HTERT RPE-1 (cell line): ENCODE results near the gene GABRR3.

Experiments
- in situ Hi-C: fragments of 300-500 bp; cut with MboI; formaldehyde crosslinking; loops from 4 replicates; pipeline ENCODE4 v1.14.3; 2020; ENCODE audit warnings: low sequenced_read_pairs

Gene GABRR3

DNA sequence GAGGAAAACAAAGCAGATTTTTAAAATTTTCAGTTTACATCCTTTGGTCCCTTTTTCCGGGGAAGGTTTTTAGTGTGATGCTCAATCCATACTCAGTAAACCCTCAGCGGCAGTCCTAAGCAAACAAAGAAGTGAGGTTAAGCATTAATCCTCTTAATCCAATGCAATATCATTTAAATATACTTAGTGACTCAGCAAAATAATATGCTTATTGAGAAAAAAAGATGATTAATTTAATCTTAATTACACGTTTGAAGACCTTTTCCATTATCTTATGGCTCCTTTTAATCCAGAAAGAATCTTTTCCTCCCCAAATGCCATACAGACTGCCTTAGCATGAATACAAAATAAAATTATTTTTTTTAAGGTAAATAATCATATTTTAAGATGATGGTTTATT, at the start of gene GABRR3:
TSS of gene GABRR3 (minus strand) at position 108 of the 400 bp plus-strand sequence. CDS start 328 bp downstream, outside the sequence.
- in situ Hi-C loops, result no loop called here

DNA sequence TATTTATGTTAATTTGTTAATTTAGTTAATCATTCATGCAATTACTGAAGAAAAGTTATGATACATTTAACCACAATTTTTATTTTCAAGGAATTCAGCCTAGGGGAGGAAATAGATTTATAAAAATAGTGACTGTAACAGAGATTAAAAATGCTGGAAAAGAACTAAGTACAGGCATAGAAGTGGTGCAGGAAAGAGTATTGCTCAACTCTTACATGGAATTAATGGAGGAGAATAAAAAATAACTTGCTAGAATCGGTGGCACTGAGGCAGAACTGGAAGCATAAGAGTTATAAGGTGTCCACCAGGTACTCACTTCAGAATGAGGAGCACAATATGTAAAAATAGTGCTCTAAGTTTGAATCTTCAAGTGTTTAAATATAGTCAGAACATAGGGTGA, 38.4 kb upstream of the GABRR3 start:
- in situ Hi-C loops, result no loop called here

DNA sequence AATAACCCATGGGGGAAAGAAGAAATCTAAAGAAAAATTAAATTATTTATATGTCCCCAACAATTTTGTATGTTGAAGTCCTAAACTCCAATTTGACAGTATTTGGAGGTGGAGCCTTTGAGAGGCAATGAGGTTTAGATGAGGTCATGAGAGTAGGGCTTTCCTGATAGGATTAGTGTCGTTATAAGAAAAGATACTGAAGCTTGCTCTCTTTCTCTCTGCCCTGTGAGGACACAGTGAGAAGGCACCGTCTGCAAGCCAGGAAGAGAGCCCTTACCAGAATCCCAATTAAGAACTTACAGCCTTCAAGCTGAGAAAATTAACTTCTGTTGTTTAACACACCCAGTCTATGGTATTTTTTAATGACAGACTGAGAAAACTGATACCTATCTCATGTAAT, 35.7 kb upstream of the GABRR3 start:
- in situ Hi-C loops, result no loop called here

DNA sequence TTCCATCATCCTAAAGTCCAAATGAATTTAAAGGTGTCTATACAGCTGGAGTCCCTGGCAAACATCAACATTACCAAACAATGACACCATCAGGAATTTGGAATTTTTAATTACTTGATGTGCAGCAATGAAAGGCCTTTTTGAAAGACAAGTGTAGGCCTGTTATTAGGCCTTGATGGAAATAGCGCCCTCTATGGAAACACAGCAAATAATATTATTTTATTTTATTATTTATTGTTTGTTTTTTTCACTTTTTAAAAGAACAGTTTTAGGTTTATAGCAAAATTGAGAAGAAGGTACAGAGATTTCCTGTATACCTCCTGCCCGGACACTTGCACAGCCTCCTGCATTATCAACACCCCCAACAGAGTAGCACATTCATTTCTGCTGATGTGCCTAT, 33.7 kb upstream of the GABRR3 start:
- in situ Hi-C loops, result no loop called here

DNA sequence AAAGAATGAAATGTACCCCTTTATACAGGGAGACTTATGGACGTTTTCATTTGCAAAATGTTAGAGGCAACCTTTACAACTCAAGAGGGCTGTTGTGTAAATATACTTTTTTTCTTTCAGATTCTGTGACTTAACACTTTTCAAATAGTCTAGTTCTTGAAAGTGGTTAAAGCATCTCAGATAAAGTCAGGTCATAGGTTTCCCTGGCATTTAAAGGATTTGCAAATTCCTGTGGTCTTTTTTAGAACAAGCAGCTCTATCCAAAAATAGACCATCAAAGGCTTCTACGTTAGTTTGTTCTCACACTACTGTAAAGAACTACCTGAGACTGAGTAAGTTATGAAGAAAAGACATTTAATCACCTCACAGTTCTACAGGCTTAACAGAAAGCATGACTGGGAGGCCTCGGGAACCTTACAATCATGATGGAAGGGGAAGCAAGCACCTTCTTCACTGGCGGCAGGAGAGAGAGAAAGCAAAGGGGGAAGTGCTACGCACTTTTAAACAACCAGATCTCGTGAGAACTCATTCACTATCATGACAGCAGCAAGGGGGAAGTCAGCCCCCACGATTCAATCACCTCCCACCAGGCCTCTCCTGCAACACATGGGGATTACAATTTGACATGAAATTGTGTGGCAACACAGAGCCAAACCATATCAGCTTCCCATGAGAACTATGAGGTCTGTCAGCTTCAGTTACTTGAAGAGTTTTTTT, 23.3 kb upstream of the GABRR3 start:
- in situ Hi-C loops, result no loop called here

DNA sequence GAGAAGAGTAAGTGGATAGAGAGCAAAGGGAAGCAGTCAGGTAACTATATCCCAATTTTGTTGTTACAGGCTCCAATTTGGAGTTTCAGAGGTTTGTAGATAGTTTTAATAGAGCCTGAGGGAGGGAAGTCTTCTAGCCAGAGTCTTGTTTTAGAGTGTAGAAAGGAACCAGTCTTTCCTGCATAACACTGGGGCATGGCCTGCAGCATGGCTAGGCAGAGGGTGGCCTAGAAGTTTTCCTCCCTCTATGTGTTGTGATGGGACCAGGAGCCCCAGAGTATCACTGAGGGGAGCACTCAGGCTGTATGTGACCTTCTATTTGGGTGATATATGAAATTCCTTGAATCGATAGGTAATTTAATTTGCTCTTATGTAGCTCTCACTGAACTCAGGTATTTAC, 22.5 kb upstream of the GABRR3 start:
- in situ Hi-C loops, result no loop called here

DNA sequence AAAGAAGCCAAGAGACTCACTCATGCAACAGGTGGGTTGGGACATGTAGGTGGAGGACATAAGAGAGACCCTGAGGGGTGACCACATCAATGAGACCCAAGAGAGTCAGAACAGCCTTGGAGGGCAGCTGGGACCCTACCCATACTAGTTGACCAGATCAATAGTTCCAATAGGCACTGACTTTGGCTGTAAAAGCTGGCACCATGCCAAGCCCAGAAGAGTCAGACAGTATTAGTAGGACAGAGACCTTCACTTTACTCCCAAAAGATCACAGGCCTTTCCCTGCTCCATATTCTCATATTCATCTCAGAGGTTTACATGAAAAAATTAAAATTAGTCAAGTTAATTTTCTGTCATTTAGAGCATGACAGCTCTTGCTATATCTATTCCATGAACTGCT, 20.9 kb upstream of the GABRR3 start:
- in situ Hi-C loops, result no loop called here

DNA sequence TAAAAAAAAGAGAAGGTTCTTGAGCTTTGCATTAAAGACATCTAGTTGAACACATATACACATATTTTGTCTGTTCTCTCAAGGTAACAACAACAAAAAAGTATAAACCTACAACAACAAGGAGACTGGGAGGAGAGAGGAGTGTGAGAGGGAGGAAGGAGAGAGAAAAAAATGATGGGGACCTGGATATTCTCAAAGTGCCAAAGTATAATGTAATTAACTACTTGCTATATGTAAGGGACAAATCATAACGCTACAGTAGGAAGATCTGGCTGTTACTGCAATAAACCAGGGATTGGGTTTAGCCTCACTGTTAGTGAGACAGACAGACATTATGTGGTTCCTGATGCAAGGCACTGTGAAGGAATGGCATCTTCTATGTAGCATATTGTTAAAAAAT, 14.2 kb upstream of the GABRR3 start:
- in situ Hi-C loops, result no loop called here

DNA sequence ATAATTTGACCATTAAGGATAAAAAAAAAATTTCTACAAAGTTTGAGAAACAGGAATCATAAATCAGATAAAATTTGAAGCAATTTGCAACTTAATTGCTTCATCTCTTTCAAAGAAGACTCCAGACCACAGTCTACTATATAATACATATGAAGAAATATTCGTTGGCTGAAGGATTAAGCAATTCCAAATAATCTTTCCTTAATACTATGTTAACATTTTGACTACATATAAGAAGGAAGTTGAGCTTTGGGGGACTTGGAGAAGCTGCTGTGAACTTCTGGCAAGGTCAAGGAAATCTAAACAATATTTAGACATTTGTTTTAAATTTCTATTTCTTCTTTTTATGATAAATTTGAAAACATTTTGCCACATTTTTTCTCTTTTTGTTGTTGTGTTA, 13.5 kb upstream of the GABRR3 start:
- in situ Hi-C loops, result no loop called here

DNA sequence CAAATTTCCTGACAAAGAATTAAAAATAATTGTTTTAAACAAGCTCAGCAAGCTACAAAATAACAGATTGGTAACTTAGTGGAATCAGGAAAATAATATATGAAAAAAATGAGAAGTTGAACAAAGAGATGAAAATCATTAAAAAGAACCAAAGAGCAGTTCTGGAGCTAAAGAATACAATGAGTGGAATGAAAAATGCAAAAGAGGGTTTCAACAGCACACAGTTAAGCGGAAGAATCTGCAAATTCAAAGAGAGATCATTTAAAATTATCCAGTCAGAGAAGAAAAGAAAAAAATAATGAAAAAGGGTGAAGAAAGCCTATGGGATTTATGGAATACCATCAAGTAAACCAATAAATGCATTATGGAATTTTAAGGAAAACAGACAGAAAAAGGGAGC, 6.2 kb upstream of the GABRR3 start:
- in situ Hi-C loops, result no loop called here

DNA sequence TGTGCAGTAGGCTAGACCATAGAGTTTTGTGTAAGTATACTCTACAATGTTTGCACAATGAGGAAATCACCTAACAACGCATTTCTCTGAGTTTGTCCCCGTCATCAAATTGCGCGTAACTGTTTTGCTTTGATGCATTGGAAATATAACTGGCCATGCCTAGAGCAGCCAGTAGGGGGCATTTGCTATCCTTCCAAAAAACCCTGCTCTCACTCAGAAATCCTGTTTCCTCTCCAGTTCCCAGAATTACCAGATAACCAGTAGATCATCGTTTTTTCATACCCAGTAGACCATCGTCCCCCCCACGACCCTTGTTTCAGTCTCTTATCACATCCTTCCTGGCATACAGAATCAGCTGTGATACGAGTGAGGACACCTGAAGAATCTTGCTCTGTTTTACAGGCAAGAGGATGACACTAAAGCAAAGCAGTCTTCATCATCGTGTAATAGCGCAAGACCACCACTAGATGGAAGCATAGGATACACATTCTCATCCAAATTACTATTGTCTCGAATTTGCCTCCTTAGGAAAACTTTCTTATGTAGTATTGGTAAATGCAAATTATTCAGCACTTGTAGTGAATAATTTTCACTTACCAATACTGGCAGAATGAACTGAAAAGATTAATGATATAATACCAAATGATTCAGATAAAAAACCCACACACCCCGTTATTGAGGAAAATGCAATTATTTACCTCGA, 4.4 kb upstream of the GABRR3 start:
- in situ Hi-C loops, result no loop called here

DNA sequence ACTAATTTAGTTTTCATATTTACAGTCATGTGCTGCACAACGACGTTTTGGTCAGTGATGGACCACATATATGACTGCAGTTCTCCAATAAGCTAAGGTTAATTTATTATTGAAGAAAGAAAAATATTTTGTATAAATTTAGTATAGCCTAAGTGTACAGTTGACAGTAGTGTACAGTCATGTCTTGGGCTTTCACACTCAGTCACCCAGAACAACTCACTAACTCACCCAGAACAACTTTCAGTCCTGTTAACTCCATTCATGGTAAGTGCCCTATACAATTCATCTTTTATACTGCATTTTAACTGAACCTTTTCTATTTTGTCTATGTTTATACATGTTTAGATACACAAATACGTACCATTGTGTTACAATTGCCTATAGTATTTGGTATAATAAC, 3.8 kb upstream of the GABRR3 start:
- in situ Hi-C loops, result no loop called here

DNA sequence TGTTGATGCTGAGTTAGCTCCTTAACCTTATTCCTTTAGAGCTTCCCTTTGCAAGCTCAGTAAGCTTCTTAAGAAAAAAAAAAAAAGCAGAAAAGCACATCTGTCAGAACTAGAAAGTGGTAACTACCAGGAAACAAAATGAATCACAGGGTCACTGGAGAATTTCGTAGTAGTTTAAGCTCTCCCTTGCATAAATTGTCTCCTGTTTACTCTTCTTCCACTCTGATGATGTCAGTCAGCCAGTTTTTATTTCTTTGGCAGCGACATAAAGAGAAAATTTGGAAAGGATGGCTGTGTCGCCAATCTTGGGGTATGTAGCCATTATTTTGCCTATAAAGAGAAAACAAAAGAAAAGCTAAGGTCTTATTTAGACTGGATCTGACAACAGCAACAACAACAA, 3.2 kb upstream of the GABRR3 start:
- in situ Hi-C loops, result no loop called here

DNA sequence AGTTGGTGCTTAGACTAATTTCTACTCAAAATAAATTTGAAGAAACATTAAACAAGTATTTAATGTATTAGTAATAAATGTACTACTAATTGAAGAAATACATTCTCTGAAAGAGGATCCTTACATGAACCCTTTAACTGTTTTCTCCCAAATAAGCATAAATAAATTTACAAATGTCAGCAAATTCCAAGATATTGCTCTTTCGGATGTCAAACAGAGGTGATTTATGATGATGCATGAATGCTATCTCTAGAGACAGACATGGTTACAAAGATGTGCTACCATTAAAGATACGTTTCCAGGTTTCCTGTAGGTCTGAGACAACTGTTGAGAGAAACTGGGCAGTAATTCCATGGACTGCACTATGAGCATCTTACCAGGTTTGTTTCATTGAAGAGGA, 629 bp downstream of the GABRR3 start:
- in situ Hi-C loops, result no loop called here

DNA sequence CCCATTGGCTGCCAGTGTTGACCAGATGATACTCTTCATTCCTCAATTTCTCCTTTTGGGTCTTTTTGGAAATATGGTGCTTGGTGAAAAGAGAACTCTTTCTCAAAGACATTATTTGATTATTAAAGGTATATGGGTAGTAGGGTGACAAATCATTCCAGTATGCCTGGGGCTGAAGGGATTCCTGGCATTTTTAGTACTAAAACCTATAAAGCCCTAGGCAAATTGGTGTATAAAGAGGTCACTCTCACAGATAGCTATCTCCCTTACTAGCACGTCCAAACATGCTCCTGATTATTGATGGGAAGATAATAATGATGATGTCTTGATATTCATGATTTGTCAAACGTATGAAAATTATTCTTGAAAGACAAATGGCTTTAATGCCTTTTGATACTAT, 1.1 kb downstream of the GABRR3 start:
- in situ Hi-C loops, result no loop called here

DNA sequence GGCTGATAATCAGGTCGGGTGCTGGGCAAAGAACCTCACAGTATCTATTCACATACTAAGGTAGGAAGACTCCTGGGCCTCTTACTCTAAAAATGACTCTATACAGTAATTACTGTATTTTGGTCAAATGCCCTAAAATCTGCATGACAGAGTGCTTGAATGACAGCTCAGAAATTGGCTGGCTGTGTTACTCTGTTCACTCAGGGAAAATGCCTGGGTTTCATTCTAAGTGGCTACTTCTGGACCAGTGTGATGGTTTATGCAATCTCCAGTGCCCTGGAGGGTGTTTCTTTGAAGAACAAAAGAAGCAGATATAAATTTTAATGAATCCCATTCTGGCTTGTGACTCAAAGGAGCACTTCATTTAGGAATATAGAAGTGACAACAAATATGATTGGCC, 2.2 kb downstream of the GABRR3 start:
- in situ Hi-C loops, result no loop called here

DNA sequence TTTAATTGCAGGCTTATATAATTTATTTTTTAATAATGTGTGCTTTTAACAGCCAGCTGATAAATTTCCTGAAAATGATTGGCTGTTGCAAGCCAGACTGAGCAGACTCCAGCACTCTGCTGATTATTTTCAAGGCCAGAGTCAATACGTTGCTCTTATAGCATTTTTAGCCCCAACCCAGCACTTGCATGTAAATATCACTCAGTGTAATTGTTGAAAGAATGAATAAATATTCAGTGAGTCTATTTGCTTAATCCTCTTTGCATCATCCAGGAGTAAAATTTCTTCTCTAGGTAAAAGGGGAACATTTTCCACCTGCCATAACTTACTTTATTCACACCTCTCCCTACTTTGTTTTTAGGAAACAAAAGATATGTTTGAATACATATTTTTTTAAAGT, 2.9 kb downstream of the GABRR3 start:
- in situ Hi-C loops, result no loop called here

DNA sequence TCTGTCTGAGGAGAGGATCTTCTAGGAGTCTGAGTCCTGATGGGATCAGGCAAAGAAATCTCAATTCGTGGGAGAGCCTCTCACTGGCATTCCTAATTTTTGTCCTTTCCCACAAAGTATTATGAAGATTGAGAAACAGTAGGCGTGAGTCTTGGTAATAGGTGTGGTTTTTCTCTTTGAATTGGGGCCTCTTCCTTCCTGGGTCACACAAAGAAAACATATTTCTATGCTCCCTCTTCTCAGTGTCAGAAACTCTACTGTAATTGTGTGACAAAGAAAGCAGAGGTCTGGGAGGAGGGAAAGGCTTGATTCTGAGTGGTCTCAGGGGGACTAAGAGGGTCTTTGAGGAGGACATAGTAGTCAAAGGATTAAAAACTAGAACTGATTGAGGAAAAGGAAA, 6.0 kb downstream of the GABRR3 start:
- in situ Hi-C loops, result no loop called here

DNA sequence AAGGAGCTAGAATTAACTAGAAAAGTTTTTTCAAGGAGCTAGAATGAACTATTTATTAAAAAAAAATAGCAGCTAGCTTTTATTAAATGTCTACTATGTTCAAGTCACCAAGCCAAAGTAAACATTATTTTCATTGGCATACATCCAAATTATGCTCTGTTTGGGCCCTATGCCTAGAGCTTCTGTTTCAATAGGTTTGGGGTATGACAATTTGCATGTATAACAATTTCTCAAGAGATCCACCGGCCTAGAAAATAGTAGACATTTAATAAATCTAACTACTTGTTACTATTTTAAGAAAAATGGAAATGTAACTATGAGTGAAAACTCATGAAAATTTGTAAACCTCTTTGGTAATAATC, 8.0 kb downstream of the GABRR3 start:
- in situ Hi-C loops, result no loop called here

DNA sequence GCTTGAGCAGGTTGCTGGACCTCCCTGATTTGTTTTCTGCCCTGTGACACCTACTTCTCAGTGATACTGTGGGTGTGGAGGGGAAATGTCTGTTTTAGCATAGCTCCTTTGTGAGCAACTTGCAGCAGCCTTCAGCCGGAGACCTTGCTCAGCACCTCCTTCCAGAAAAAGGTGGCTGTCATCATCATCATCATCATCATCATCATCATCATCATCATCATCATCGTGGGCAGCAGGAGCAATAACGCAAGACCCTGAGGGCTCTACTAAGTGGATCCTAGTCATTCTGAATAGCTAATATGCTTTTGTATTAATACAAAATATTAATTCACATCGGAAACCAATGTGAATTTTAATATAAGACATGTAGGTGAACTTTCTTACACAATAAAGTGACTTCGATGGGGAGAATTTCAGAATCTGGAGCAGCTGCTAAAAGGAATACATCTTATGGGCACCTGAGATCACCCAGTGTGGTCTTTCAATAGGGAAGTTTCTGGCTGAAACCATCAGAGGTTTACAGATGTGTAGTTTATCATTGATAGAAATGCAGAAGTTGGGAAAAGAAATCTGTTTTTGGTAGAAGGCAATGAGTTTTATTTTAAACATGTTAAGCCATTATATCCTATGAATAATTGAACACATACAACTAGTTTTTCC, 8.6 kb downstream of the GABRR3 start:
- in situ Hi-C loops, result no loop called here

DNA sequence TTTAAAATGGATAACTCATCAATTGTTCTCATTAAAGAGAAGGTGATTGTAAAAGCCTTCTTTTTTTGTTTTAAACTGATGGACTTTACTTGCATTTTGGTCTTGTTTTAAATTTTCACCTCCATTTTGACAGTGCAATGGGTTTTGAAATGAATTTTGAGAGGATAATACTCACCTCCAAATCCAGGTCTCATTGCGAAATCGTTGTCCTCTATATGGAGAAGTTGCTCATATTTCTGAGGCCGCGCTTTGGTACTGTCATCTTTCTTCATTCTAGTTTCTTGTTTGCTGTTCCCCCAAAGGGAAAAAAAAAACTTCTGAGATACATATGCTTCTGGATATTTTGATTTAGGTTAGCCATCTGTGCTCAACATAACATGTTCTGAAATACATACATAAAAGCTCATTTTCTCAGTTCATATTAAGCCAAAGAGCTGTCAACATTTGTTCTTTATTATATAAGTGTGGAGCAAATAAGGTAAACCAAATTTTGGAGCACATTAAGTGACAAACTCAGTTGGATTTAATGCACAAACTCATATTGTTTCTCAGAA, 9.6 kb downstream of the GABRR3 start:
- in situ Hi-C loops, result no loop called here
